GM18508 (cell line): Measurements from ENCODE around the gene CD276.
"Not testable (repeated sequence)": the region's sequence is repeated elsewhere in the genome, so short reads cannot be mapped to it uniquely, and the experiment has no call there.

Experiments used
- ATAC-seq: cut with Tn5 transposase; IDR thresholded peaks from one replicate; pipeline ENCODE4 v1.9.1; 2021; ENCODE audit warnings: moderate number of reproducible peaks; ENCODE audit not compliant: insufficient read depth, unreplicated experiment

Gene CD276

DNA sequence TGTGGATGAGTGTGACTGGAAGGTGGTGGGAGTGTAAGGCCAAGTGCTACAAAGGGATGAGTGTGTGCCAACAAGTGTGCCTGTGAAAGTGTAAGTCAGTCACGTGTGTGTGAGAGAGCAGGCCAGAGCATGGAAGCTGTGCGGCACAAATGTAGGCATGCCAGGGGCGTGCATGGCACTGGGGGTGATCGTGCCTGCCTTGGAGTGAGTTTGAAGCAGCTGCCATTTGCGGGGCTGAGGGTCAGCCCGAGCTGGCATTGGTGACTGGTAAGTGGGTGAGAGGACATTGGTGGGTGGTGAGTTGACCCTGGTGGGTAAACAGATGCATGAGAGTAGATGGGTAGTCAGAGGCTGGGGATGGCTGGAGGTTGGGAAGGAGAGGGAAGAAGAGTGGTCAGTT, 24.5 kb downstream of the CD276 start:
- ATAC-seq: no peak

DNA sequence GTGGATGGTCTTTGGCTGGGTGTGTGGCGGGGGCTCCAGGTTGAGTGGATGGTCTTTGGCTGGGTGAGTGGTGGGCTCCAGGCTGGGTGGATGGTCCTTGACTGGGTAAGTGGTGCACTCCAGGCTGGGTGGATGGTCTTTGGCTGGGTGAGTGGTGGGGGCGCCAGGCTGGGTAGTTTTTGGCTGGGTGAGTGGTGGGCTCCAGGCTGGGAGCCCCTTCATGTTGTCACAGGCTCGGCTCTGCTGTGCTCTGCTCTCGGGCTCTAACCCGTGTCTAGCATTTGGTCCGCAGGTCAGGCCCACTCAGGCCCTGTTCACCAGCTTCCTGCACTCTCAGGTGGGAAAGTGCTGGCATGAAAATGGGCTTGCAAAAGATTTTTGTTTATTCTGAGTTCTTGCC, 25.1 kb downstream of the CD276 start:
- ATAC-seq: no peak

DNA sequence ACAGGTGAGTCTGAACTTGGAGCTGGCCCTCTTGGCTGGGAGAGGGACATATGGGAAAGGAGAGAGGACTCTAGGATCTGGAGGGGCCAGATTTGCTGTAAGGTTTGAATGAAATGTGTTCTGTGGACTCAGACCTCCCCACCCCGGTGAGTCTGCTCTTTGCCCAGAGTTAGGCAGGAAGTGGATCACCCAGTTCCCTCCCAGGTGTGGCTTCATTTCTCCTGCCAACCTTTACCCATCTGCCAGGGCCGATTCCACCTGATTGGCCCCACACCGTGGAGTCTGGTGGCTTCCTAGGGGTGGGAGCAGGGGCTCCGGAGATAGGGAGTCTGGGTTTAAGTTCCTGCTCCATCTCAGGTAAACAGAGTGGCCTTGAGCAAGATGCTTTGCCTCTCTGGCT, 25.5 kb downstream of the CD276 start:
- ATAC-seq: no peak

DNA sequence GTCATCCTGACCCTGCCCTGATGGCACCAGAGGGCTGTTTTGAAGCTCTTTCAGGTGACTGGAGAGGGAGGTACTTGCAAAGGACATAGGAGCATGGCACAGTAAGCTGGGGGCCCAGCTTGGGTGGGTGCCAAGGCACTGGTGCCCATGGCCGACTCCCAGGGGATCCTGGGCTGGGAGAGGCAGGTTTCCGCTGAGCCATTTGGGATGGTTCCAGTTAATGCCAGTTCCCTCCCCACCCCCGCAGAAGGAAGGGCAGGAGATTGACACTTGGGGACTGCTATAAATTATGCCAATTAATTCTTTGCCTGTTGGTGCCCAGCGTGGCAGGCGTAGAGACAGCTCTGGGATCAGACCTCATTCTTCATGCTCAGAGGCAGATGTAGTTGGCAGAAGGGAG, 26.1 kb downstream of the CD276 start:
- no peak for ATAC-seq

DNA sequence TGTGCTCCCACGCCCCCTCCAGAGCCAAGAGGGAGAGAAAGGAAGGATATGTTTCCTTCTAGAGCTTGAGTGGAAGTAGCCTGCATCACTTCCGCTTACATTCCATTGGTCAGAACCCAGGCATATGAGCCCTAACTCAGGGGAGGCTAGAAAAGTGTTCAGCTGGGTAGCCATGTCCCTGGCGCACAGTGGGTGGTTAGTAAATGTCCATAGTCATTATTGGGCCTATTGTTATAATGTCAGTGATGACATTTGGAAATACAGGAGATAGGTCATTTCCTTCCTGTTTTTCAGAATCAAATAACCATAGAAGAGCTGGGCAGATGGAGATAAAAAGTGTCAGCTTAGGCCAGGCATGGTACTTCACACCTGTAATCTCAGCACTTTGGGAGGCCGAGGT, 27.3 kb downstream of the CD276 start:
- ATAC-seq: no peak

DNA sequence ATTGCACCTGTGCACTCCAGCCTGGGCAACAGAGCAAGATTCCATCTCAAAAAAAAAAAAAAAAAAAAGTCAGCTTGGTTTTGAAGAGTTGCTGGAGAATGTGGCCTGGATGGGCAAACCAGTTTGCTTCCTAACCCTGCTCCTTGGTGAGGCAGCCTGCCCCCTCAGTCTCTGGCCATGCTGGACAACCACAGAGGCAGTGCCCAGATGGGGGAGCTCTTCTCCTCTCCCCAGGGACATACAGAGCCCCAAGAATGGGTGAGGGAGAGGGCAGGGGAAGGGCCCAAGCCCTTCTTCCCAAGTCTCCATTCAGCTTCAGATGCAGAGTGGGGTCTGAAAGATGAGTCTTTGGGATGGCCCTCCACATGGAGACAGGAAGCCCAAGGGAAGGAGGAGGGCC, 27.9 kb downstream of the CD276 start:
- no peak for ATAC-seq

DNA sequence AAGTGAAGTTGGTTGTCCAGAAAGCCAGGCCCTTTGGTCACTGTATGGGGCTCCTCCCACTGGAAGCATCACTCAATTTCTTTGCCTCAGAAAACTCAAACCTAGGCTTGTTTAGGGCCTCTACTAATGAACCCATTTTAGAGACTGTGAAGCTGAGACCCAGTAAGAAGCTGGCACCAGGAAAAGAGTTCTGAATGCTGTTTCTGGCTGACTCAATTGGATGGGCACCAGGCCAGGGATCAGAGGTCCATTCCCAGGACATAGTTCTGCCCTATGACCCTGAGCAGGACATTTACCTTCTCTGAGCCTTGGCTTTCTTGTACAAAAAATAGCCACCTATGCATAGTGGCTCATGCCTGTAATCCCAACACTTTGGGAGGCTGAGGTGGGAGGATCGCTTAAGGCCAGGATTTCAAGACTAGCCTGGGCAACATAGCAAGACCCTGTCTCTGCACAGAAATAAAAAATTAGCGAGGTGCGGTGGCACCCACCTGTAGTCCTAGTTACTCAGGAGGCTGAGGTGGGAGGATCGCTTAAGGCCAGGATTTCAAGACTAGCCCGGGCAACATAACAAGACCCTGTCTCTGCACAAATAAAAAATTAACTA, 30.6 kb downstream of the CD276 start:
- no peak for ATAC-seq

DNA sequence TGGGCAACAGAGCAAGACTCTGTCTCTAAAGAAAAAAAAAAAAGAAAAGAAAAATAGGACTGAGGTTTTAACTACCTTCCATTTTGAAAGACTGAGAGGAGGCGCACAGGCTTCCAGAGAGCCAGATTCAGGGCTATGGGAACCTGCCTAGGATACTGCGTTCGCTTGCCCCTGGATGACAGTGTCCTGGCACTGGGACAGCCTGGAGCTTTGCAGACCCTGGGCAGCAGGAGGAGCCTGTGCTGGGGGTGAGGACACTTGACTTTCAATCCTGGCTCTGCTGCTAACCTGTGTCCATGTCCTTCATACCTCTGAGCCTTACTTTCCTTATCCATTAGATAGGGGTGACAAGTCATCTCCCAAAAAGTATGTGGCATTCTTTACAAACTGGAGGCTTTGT, 31.2 kb downstream of the CD276 start:
- ATAC-seq: no peak

DNA sequence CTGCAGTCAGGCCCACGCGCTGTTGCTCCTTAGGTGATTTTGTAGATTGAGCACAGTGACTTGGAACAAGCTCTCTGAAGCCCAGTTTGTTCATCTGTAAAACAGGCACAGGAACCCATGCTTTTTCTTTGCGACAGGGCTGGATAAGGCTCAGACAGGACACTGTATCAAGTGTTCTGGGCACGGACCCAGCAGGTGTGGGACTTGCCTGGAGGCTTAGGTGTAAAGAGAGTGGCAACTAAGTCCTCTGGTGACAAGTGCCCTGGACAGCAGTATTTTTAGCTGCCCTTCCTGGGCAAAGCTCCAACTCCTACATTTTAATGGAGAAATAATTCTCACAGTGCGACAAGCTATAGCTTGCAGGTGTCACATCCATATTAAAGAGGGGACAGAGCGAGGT, 32.2 kb downstream of the CD276 start:
- ATAC-seq: no peak

DNA sequence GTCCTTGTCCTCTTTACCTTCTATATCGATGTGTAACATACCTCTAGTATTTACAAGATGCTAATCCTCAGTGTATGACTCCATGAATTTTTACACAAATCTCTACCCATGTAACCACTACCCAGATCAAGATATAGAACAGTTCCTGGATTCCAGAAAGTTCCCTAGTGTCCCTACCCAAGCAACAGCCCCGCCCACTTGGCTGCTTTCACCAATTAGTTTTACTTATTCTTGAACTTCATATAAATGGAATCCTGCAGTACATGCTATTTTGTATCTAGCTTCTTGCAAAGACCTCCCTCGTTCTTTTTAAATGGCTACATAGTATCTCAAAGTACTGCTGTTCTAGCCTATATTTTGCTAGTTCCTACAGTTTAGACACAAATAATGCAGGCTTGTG, 33.0 kb downstream of the CD276 start:
- ATAC-seq: no peak

DNA sequence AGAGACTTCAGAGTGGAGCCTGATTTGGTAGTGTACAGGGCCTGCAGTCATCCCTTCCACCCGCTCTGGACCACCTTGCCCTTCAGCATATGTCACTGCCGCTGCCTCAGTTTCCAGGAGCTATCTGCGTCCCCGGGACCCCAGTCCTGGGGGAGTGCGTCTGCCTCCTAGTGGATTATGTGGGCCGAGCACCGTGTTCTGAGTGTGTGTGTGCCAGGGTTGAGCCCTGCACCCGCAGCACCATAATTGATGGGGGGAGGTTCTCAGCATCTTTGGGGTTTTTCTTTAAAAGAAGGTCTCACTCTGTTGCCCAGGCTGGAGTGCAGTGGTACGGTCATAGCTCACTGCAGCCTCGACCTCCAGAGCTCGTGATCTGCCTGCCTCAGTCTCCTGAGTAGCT, 33.6 kb downstream of the CD276 start:
- ATAC-seq: no peak

DNA sequence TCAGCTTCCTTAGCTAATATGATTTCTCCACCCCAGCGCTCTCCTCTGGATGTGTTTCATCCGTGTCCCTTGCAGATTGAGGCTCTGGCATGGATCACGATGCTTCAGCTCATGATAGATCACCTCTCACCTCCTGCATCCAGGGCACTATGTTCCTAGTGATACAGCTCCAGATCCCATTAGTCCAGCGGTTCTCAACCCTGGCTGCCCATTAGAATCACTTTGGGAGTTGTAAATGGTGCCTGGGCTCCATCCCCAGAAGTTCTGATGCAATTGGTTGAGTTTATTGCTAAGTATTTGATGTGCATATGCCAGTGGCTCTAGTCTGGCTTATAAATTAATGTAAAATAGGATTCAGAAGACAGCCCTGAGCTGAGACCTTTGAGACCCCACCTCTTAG, 34.5 kb downstream of the CD276 start:
- ATAC-seq: no peak

DNA sequence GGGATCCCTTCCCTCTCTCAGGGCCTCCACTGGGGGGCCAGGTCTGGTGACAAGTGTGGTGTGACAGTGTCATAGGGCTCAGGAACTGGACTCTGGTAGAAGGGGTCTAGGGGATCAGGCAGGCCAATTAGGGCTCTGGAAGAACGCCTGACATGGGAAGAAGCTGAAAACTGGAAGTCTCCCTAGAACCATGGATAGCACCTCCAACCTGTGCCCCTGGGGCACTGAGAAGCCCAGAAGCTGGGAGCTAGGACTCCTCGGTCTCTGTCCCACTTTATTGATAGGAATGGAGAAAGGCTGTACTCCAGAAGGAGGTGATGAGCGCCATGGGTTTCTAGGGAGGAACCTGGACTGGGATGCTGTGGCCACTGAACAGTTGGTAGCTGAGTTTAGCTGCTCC, 38.2 kb downstream of the CD276 start:
- no peak for ATAC-seq

DNA sequence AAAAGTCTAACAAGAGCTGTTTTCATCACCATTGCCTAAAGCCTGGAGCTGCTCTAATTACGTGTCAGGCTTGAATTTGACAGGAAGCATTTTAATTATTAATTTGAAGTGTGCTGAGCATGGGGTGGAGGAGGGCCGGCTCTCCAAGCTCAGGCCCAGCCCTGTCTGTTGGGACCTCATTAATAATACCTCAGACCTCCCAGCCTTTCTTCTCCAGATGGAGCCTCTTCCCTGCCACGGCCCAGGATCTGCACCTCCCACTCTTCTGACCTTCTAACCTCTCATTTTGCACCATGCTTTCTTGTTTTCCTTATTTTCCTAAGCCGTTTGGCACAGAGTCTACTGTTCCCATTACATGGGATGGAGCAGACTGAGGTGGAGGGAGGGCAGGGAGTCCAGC, 39.0 kb downstream of the CD276 start:
- no peak for ATAC-seq

DNA sequence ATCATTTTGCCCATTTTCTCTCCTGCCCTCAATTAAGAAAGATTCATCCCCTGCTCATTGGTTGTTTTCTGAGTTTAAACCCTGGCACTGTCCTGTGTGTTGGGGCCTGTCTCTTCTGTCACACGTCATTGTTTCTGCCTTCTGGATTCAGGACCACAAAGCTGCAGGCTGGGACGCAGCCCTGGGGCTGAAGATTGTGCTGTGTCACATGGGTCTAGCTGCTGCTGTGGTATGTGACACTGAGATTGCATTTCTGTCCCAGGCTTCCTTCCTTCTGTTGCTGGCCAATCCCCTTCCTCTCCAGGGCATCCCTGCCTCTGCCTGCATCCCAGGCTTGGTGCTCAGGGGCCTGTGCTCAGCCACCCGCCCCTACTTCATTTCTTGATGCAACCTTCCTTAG, 40.0 kb downstream of the CD276 start:
- no peak for ATAC-seq

DNA sequence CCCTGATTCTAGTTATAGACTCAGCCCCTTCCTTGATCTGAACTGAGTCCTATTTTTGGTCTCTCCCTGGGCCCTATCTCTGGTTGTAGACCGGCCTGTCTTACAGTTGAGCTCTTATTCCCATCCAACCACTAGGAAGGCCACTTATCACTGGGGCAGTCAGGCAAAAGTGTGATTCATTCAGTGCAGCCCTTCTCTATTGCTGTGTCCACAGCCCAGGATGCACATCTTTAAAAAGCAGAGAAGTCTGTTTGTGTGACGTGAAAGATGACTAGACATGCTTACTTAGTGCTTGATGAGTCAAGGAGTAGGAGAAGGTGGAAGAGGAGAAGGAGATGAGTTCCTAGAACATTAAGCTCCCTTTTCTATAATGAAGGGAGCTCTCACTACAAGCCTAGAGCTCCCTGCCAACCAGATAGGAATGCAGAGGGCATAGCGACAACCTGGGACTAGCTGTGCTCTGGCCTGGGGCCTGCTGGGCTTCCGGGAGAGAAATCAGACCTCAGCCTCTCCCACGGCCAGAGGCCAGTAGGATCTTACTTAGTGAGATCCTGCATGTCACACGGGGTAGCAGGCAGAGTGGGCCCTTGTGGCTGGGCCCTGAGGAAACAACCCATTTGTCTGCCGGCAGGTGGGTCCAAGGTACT, 43.3 kb downstream of the CD276 start:
- ATAC-seq: no peak

DNA sequence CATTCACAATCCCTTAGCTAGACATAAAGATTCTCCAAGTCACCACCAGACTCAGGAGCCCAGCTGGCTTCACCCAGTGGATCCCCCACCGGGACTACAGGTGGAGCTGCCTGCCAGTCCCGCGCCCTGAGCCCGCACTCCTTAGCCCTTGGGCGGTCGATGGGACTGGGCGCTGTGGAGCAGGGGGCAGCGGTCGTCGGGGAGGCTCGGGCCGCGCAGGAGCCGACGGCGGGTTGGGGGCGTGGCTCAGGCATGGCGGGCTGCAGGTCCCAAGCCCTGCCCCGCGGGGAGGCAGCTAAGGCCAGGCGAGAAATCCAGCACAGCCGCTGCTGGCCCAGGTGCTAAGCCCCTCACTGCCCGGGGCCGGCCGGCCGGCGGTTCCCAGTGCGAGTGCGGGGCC, 47.9 kb downstream of the CD276 start:
- not testable (repeated sequence) for ATAC-seq

DNA sequence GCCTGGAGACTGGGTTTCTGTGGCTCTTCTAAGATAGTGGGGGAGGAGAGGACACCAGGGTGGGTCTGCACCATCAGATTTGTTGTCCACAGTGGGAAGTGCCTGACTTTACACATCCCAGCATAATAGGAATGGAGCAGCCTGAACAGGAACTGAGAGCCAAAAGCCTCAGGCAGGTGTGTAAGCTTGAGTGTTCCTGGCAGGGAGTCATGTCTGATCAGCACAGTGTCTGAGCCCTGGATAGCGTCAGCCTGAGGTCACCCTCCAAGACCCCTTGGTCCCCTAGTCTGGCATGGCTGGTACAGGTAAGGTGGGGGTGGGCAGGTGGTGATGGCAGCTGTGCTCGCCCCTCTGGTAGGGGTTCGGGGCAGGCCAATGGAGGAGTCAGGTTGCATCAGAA, 48.7 kb downstream of the CD276 start:
- no peak for ATAC-seq

DNA sequence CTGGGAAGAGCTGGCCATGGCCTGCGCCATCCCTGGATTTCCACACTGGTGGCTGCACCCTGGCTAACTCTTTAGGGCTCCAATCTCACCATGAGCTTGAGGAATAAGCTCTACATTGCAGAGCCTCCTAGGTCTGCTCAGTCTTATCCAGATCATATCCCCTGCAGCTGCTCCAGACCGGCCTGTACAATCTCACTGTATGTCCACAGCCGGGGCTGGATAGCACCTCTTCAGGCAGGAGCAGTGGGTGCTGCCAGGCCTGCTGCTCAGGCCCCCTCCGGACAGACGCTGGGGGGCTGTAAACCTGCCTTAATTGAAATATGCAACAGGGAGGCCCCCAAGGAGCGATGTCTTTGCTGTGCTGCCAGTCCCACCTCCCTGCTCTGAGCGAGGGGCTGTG, 53.4 kb downstream of the CD276 start:
- no peak for ATAC-seq

DNA sequence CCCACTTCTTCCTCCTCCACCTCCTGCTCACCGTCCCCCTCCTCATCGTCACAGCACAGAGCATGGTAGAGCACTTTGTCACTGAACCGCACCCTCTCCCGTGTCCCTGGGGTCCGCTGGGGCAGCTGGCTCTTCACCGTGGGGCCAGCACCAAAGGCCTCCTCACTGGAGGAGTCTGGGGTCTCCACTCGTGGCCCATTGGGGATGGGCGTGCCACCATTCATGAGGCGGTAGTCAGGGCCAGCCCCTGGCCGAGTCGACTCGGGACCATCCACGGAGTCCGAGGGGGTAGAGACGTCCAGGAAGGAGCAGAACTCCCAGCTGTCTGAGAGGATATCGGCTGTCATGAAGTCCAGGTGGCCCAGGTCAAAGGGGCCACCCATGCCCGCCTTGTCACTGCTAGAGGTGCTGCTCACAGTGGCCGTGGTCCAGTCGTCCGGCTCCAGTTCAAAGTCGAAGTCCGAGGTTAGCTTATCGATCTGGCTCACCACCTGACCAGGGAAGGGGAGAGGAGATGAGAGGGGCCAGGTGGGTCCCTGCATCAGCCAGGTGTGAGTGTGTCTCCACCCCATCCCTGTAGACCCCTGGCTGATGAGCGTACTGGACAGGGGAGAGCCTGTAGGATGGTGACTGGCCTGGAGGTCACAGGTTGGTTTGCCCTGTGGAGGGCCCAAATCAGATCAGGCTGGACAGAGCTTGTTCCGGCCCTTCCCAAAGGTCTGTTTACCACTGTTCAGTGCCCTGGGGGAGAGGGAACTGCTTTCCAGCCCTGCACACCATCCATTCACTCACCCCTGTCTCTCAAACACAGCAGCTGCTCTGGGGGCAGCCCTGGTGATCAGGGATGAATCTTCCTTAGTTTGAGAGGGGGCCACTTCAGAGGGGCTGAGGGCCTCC, 56.2 kb downstream of the CD276 start:
- no peak for ATAC-seq

DNA sequence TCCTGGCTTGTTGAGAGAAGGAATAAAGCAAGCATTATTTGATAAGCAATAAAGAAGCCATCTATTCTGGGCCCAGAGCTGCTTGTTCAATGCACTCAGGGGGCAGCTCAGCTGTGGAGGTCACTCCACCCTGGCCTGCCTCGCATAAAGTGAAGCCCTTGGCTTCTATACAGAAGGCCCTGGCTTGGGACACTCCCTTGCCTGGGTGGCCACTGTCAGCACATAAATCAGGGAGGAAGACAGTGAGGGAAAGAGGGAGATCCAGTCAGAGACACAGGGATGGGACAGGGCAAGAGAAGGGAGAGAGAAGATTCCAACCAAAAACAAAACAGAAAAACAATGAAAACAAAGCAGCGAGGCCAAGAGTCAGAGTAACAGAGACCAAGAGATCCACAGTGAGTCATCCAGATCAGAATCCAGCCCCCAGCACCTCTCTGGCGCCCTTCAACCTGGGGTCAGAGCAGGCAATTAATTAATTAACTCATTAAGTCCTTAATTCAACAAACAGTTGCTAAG, 57.2 kb downstream of the CD276 start:
- no peak for ATAC-seq
